ENCODE measurements around the gene LRRC36.

Gene LRRC36

DNA sequence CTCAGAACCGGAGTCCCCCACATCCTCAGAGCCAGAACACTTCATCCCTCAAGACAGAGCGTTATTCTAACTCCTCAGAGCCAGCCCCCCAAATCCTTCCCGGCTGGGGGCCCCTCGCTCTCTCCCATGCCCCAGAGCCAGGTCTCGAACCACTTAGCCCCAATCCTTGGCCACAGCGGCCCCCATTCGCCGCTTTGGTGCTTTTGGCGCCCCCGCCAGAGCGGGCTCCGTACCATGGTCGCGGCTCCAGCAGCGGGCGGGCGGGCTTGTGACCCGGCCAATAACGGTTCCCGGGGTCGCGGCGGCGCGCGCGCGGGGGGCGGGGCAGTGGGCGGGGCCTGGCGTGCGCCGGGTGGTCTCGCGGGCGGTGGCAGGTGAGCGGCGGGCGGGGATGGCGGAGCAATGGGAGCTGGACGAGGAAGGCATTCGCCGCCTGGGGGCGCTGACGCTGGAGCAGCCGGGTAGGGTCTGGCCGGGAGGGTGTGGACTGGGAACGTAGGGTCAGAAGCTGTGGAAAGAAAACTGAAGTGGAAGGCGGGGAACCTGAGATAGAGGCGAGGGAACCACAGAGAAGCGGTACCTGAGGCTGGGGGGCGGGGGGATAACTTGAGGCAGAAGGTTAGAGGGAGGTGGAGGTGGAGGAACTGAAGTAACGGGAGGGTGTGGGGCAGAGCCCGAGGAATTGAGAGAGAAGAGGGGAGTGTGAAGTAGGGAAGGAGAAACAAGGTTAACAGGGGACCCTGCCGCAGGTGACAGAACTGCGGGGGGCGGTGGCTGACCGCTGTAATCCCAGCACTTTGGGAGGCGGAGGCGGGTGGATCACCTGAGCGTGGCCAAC, at the start of gene LRRC36, which contains the start of gene KCTD19:
Gene LRRC36 (plus strand): TSS at position 344 of the 838 bp plus-strand sequence. CDS start 48 bp downstream, at position 392.
Gene KCTD19 (minus strand): TSS at position 270 of the 838 bp plus-strand sequence. CDS start 34 bp downstream, at position 236.
- peak; percentile 20 for DNase-seq (ENCODE audit: low read depth)

DNA sequence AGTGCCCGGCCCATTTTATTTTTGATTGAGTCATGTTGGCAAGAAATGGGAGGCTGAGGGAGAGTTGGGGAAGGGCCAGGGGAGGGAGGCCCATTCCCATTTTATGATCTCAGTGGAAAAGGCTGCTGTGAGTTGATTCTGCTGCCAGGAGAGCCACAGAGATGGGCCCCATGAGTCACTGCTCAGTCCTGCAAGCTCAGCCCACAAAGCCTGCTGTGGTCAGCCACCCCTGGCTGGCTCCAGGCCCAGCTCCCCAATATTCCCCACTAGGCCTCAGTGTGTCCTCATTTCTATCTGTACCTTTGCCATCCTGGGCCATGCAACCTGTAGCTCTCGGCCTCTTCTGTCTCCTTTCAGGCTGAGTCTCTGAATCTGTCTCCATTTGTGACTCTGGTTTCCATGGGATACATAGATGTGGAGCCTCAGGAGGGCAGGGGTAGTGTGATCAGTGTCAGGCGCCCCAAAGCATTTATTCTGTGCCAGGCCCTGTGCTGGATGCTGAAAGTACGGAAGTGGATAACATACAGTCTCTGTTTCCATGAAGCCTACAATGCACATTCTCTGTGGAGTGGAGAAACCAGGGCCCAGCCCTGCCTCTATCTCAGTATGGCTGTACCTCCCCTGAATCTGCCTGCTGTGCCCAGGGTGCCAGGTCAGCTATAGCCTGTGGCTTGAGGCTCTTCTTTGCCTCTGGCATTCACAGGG, 49.2 kb upstream of the LRRC36 start:
- DNase-seq (ENCODE audit: low read depth), result no peak

- DNase-seq (ENCODE audit: low read depth), result no peak
These were observed 48.4 kb upstream of the LRRC36 start for GRCh38 chr16:67277999-67278772.

DNA sequence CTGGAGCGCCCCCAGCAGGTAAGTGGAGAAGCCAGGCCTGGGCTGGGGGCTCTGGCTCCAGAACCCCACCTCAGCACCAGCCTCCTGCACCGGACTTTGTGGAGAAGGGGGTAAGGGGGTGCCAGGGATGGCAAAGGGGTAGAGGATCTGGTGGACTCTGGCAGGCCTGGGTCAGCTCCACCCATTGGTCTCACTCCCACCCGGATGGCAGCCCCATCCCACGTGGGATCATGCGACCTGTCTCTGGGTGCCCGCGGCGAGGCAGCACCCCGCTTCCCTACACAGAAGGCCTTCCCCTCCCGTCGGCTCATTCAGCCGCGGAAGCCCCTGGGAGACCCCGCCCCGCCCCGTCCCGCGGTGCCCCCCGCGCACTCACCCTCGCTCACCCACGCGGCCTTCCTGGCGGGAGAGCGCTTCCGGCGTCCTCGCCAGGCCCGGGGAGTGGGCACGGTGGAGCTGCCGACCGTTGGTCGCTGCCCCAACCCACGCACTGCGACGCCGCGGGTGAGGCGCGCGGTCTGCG, 47.8 kb upstream of the LRRC36 start:
- peak; percentile 19 for DNase-seq (ENCODE audit: low read depth)

DNA sequence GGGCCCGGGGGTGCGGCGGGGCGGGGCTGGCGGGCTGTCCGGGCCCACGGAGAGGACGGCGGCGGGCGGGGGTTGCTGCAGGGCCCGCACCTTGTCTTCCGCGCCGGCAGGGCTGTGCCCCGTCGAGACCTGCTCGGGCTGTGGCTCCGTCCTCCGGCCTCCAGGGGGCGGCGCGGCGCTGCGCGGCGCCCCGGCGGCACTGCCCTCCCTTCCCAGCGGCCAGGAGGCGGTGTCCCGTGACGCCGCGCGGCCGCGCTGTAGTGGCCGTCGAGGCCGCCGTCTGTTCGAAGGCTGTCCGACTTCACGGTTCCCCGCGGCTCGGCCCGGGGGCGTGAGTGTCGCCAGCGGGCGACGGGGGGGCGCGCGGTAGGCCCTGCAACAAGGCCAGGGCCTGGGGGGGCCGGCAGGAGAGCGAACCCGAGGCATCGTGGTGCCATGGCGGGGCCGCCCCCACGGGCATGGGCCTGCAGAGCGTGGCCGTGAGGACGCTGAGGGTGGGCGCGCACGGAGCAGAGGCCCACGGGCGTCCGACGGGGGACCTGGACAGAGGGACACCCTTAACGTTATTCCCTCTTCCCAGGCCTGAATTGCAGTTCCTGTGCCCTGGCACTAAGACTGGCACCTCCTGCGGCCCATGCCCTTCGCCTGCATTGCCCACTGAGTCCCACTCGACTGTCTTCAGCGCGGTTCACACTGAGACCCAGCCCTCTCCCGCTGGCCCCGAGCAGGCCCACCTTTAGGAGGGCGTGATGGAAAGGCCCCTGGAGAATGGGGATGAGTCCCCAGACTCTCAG, 47.1 kb upstream of the LRRC36 start, which contains the start of gene PLEKHG4:
Gene PLEKHG4 (plus strand): TSS at position 237 of the 794 bp plus-strand sequence. CDS start 513 bp downstream, at position 750.
- peak; percentile 75 for DNase-seq (ENCODE audit: low read depth)

DNA sequence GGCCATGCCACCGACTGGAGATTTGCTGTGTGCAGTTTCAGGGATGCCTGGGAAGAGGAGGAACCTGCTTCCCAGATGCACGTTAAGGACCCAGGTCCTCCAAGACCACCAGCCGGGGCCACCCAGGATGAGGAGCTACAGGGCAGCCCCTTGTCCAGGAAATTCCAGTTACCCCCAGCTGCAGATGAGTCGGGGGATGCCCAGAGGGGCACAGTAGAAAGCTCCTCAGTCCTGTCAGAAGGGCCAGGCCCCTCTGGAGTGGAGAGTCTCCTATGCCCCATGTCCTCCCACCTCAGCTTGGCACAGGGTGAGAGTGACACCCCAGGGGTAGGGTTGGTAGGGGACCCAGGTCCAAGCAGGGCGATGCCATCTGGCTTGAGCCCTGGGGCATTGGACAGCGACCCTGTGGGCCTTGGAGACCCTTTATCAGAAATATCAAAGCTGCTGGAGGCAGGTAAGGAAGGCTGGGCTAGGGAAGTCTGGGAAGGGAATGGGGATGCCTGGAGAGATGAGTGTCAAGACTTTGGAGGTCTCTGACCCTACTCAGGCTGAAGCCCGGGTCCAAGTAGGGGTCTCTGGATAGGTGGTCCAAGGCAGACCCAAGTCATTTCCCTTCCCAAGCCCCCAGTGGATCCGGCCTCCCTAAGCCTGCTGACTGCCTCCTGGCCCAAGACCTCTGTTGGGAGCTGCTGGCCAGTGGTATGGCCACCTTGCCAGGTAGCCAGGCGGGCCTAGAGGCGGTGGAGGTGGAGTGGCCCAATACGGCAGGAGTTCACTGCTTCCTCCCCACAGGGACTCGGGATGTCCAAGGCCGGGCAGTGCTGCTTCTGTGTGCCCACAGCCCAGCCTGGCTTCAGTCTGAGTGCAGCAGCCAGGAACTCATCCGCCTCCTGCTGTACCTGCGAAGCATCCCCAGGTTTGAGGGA, 46.3 kb upstream of the LRRC36 start:
- DNase-seq (ENCODE audit: low read depth), result no peak

- DNase-seq (ENCODE audit: low read depth), result no peak
These were observed 44.8 kb upstream of the LRRC36 start for GRCh38 chr16:67281536-67282446.

- no peak for DNase-seq (ENCODE audit: low read depth)
These were observed 44.2 kb upstream of the LRRC36 start for GRCh38 chr16:67282447-67282805.

DNA sequence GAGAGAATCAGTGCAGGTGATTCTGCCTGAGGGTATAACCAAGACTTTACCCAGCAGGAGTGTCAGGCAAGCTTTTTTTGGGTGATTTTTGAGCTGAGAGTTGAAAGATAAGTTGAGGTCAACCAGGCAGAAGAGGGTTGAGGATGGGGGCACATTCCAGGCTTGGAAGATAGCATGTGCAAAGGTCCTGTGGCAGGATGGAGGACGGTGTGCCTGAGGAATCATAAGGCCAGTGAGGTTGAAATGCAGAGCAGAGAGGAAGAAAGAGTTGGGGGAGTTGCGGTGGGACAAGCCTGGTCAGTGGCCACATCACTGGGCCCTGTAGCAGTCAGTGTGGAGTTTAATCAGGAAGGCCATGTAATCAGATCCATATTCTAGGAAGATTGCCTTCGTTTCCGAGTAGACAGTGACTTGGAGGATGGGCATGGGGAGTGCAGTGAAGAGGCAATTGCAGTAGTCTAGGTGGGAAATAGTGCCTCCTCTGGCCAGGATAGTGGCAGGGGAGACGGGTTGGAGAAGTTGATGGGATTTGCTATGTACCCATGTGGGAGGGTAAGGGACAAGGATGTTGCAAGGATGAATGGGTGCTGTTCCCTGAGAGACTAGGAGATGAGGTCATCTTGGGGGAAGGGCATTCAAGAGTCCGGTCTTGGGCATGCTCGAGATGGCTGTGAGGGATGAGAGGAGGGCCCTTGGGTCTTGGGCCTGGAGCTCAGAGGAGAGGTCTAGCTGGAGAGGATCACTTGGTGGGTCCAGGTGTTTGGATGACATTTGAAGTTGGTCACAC, 43.4 kb upstream of the LRRC36 start:
- DNase-seq (ENCODE audit: low read depth), result no peak

DNA sequence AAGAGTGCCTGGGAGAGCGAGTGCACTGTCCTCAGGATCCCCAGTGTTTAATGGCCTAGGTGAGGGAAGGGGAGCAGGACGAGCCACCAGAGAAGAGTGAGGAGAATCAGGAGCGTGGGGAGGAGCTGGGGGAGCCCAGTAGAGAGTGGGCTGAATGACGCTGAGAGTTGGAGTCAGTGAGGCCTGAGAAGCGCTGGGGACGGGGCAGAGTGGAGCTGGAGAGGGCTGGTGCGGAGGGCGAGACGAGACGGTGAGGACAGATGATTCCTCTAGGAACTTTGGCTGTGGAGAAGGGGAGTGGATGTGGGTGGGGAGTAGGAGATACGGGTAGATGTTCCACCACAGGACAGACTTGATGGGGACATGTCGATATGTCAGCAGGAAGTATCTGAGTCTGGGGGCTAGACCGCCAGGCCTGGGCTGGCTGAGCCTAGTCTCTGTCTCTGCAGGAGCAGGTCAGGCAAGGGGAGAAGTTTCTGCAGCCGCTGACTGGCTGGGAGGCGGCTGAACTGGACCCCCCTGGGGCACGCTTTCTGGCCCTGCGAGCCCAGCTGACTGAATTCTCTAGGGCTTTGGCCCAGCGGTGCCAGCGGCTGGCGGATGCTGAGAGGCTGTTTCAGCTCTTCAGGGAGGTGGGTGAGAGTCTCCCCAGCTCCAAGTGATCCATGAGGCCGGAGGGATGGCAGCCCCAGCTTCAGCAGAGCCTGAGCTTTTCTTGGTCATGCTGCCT, 42.6 kb upstream of the LRRC36 start:
- DNase-seq (ENCODE audit: low read depth), result no peak

- DNase-seq (ENCODE audit: low read depth), result no peak
These were observed 41.6 kb upstream of the LRRC36 start for GRCh38 chr16:67284699-67285646.

- DNase-seq (ENCODE audit: low read depth), result no peak
These were observed 40.0 kb upstream of the LRRC36 start for GRCh38 chr16:67286441-67287235.

- DNase-seq (ENCODE audit: low read depth), result no peak
These were observed 38.7 kb upstream of the LRRC36 start for GRCh38 chr16:67287960-67288359.

DNA sequence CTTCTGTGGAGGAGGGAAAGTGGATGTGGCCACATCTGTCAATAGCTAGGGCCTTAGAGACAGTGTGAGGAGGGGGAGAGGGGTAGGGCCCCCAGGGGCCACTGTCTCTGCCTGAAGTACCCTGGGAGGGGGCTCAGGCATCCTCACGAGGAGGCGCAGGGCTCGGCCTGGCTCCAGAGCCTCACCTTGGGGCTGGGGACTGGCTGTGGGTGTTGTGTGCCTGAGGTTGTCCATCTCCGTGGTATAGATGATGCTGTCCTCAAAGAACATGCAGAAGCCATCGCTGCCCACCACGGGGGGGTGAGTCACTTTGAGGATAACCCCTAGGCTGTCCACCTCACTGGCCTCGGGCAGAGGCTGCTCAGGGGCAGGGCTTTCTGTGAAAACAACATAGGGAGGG, 35.2 kb upstream of the LRRC36 start:
- no peak for DNase-seq (ENCODE audit: low read depth)

- DNase-seq (ENCODE audit: low read depth), result no peak
These were observed 32.4 kb upstream of the LRRC36 start for GRCh38 chr16:67294171-67294757.

Measured in stimulated activated CD4-positive, alpha-beta T cell treated with anti-CD3 and anti-CD28 coated beads, Interleukin-2, amount 100 ng/mL, for 4 hours (primary cell).